Mucosa of rectum (tissue), 2 donors: ENCODE data around the gene EREG.
A peak's percentile ranks its signal among the peaks of the same experiment; 100 is the strongest.
"Not testable (repeated sequence)": the region's sequence is repeated elsewhere in the genome, so short reads cannot be mapped to it uniquely, and the experiment has no call there.

Experiments
- H3K27ac ChIP-seq, 2 donors: one replicate each; pipeline ENCODE4 v1.7.0; 2013; ENCODE audit warnings: inconsistent platforms in 2 of 2, low read depth in 2 of 2, low read length in 2 of 2
- H3K27me3 ChIP-seq, 2 donors: one replicate each; pipeline ENCODE4 v1.7.0; 2013; ENCODE audit warnings: low read length in 2 of 2; ENCODE audit not compliant: control insufficient read depth in 2 of 2, insufficient read depth in 2 of 2
- H3K36me3 ChIP-seq, 2 donors: one replicate each; pipeline ENCODE4 v1.7.0; 2013; ENCODE audit warnings: low read length in 2 of 2; ENCODE audit not compliant: control insufficient read depth in 2 of 2, insufficient read depth in 2 of 2
- H3K4me1 ChIP-seq, 2 donors: one replicate each; pipeline ENCODE4 v1.7.0; 2013; ENCODE audit warnings: low read length in 2 of 2, mild to moderate bottlenecking in 1 of 2; ENCODE audit not compliant: control insufficient read depth in 2 of 2, insufficient read depth in 2 of 2
- H3K4me3 ChIP-seq, 2 donors: one replicate each; pipeline ENCODE4 v1.7.0; 2013; ENCODE audit warnings: low read length in 2 of 2
- H3K9ac ChIP-seq, 2 donors: one replicate each; pipeline ENCODE4 v1.7.0; 2013; ENCODE audit warnings: low read length in 2 of 2, low read depth in 1 of 2, mild to moderate bottlenecking in 1 of 2
- H3K9me3 ChIP-seq, 2 donors: one replicate each; pipeline ENCODE4 v1.7.0; 2013; ENCODE audit warnings: low read length in 2 of 2; ENCODE audit not compliant: control insufficient read depth in 2 of 2
- donor health status: healthy.
- donor health status: Normal muscosa, but diverticular disease.

EREG gene

GRCh38 chr4:74339501-74339900 is 25.4 kb upstream of the EREG start:
- H3K27me3 ChIP-seq = no peaks in the 10 kb centered on the region
- H3K36me3 ChIP-seq = no peaks in the 10 kb centered on the region
- H3K4me3 ChIP-seq = no peak overlapping the region
- peaks cover 0 to 5% of the 10 kb centered on the region in 2 donors for H3K9me3 ChIP-seq
- no peak overlapping the region for H3K9ac ChIP-seq
- no peaks in the 10 kb centered on the region for H3K4me1 ChIP-seq
- H3K27ac ChIP-seq = no peak overlapping the region

- H3K4me1 ChIP-seq, H3K4me3 ChIP-seq, H3K27me3 ChIP-seq, H3K9ac ChIP-seq, H3K36me3 ChIP-seq, H3K27ac ChIP-seq, H3K9me3 ChIP-seq: not testable (repeated sequence)
Measured at GRCh38 chr4:74340421-74340820, 24.5 kb upstream of the EREG start.

GRCh38 chr4:74344031-74344430 is 20.9 kb upstream of the EREG start:
- Histone ChIP-seq H3K9ac (no peak overlapping the region), H3K36me3 (no peaks in the 10 kb centered on the region), H3K4me1 (no peaks in the 10 kb centered on the region), H3K27me3 (no peaks in the 10 kb centered on the region), H3K27ac (no peak overlapping the region), H3K4me3 (no peak overlapping the region), H3K9me3 (peaks cover 0 to 5% of the 10 kb centered on the region in 2 donors)

- Histone ChIP-seq H3K27ac (no peak overlapping the region), H3K9ac (no peak overlapping the region), H3K4me1 (peaks cover 0 to 2% of the 10 kb centered on the region in 2 donors)
Measured at GRCh38 chr4:74353858-74354257, 11.1 kb upstream of the EREG start.

GRCh38 chr4:74357965-74358364 is 7.0 kb upstream of the EREG start:
- no peak overlapping the region for H3K9ac ChIP-seq
- no peaks in the 10 kb centered on the region for H3K36me3 ChIP-seq
- no peaks in the 10 kb centered on the region for H3K9me3 ChIP-seq
- H3K4me3 ChIP-seq = no peak overlapping the region
- peaks cover 0 to 2% of the 10 kb centered on the region in 2 donors for H3K4me1 ChIP-seq
- no peak overlapping the region for H3K27ac ChIP-seq
- H3K27me3 ChIP-seq = no peaks in the 10 kb centered on the region

More at GRCh38 chr4:74353858-74354257, 11.1 kb upstream of the EREG start:
- no peaks in the 10 kb centered on the region for H3K27me3 ChIP-seq
- no peaks in the 10 kb centered on the region for H3K9me3 ChIP-seq
- no peak overlapping the region for H3K4me3 ChIP-seq
- no peaks in the 10 kb centered on the region for H3K36me3 ChIP-seq

GRCh38 chr4:74361671-74362070 is 3.3 kb upstream of the EREG start:
- Histone ChIP-seq H3K27ac (no peak overlapping the region), H3K27me3 (peaks cover 0 to 6% of the 10 kb centered on the region in 2 donors), H3K9ac (no peak overlapping the region), H3K4me1 (peaks cover 9 to 14% of the 10 kb centered on the region in 2 donors), H3K9me3 (no peaks in the 10 kb centered on the region), H3K4me3 (no peak overlapping the region), H3K36me3 (no peaks in the 10 kb centered on the region)

- Histone ChIP-seq H3K4me3 (no peak overlapping the region), H3K4me1 (peaks cover 9 to 17% of the 10 kb centered on the region in 2 donors), H3K9ac (no peak overlapping the region), H3K27ac (no peak overlapping the region), H3K27me3 (peaks cover 0 to 6% of the 10 kb centered on the region in 2 donors), H3K9me3 (no peaks in the 10 kb centered on the region), H3K36me3 (no peaks in the 10 kb centered on the region)
Measured at GRCh38 chr4:74362347-74362746, 2.6 kb upstream of the EREG start.

GRCh38 chr4:74364256-74364651 is 691 bp upstream of the EREG start:
- H3K4me1 ChIP-seq = peaks cover 9 to 30% of the 10 kb centered on the region in 2 donors
- H3K9me3 ChIP-seq = no peaks in the 10 kb centered on the region
- H3K27ac ChIP-seq = no peak overlapping the region
- no peaks in the 10 kb centered on the region for H3K36me3 ChIP-seq
- peak overlapping the region in 1 of 2 donors; percentile 67 for H3K4me3 ChIP-seq
- H3K27me3 ChIP-seq = peaks cover 0 to 6% of the 10 kb centered on the region in 2 donors
- no peak overlapping the region for H3K9ac ChIP-seq

GRCh38 chr4:74365761-74366160 is 816 bp downstream of the EREG start:
- peak overlapping the region; percentile 67 for H3K4me3 ChIP-seq
- H3K4me1 ChIP-seq = peaks cover 9 to 30% of the 10 kb centered on the region in 2 donors
- H3K36me3 ChIP-seq = no peaks in the 10 kb centered on the region
- H3K27me3 ChIP-seq = peaks cover 0 to 6% of the 10 kb centered on the region in 2 donors
- H3K9ac ChIP-seq = peak overlapping the region in 1 of 2 donors; percentile 25
- no peaks in the 10 kb centered on the region for H3K9me3 ChIP-seq
- H3K27ac ChIP-seq = no peak overlapping the region

- H3K9me3 ChIP-seq = no peaks in the 10 kb centered on the region
- H3K4me3 ChIP-seq = peak overlapping the region in 1 of 2 donors; percentile 67
- H3K36me3 ChIP-seq = no peaks in the 10 kb centered on the region
- H3K27me3 ChIP-seq = peaks cover 0 to 6% of the 10 kb centered on the region in 2 donors
- no peak overlapping the region for H3K27ac ChIP-seq
- no peak overlapping the region for H3K9ac ChIP-seq
- peaks cover 9 to 30% of the 10 kb centered on the region in 2 donors for H3K4me1 ChIP-seq
Measured at GRCh38 chr4:74366367-74366911, 1.5 kb downstream of the EREG start.
